IPS-20b (cell line): ENCODE results near the gene FAM83G.

ENCODE experiments used
- H3K27ac ChIP-seq: one replicate; pipeline ENCODE4 v1.5.1; 2013; ENCODE audit warnings: low read length
- H3K27me3 ChIP-seq: 2 replicates; pipeline ENCODE4 v1.6.1; 2013; ENCODE audit warnings: mild to moderate bottlenecking, low read length, inconsistent platforms; ENCODE audit not compliant: insufficient read depth
- H3K36me3 ChIP-seq: 2 replicates; pipeline ENCODE4 v1.6.1; 2013; ENCODE audit warnings: low read depth, mild to moderate bottlenecking, inconsistent platforms, low read length, moderate library complexity; ENCODE audit not compliant: insufficient read depth
- H3K4me1 ChIP-seq: 2 replicates; pipeline ENCODE4 v1.6.1; 2013; ENCODE audit warnings: mild to moderate bottlenecking, control low read depth, inconsistent platforms, low read length, moderate library complexity; ENCODE audit not compliant: insufficient read depth
- H3K4me3 ChIP-seq: 2 replicates; pipeline ENCODE4 v1.5.1; 2013; ENCODE audit warnings: mild to moderate bottlenecking, low read length, inconsistent platforms
- H3K9ac ChIP-seq: 2 replicates; pipeline ENCODE4 v1.6.1; 2013; ENCODE audit warnings: low read depth, mild to moderate bottlenecking, inconsistent platforms, low read length, moderate library complexity
- H3K9me3 ChIP-seq: 2 replicates; pipeline ENCODE4 v1.6.1; 2013; ENCODE audit warnings: mild to moderate bottlenecking, low read depth, low read length, inconsistent platforms; ENCODE audit not compliant: insufficient read depth

FAM83G gene

DNA sequence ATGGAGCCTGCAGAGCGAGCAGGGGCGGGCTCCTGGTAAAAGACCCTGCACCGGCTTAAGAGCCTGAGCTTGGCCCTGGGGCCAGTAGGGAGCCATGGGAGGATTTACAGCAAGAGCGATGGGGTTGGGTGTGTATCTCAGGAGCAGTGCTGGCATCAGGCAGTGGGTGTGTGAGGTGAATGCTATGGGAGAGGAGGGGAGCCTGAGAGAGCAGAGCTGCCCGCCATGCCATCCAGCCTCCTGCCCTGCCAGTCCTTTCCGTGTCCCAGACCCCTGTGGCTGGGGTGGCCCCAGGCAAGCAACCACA lies 23.3 kb downstream of the FAM83G start:
- Histone ChIP-seq H3K27me3 (no peaks in the 10 kb centered on the region), H3K9ac (no peak overlapping the region), H3K36me3 (peaks cover 54% of the 10 kb centered on the region), H3K4me1 (no peaks in the 10 kb centered on the region), H3K27ac (no peak overlapping the region), H3K4me3 (no peak overlapping the region), H3K9me3 (no peaks in the 10 kb centered on the region)

- no peak overlapping the region for H3K4me3 ChIP-seq
- H3K36me3 ChIP-seq: peaks cover 52% of the 10 kb centered on the region
- no peak overlapping the region for H3K27ac ChIP-seq
- no peaks in the 10 kb centered on the region for H3K9me3 ChIP-seq
- no peaks in the 10 kb centered on the region for H3K27me3 ChIP-seq
- no peaks in the 10 kb centered on the region for H3K4me1 ChIP-seq
- H3K9ac ChIP-seq: no peak overlapping the region
Observed at GRCh38 chr17:18980682-18981334, 23.8 kb downstream of the FAM83G start.

DNA sequence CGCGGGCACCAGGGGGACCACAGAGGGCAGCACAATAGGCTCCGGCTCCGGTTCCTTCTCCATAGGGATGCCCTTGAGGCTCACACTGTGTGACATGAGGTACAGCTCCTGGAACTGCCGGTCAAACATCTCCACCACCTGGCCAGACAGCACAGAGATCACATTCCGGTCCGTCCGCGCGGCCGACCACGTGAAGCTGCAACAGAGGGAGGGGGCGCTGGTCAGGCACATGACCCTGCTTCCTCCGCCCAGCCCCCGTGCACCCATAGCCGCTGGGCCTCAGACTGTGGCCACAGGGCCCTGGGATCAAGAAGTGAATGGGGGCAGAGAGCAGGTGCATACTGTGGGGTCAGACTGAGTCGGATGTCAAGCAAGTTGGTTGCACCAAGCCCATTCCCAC lies 25.9 kb downstream of the FAM83G start:
- no peak overlapping the region for H3K9ac ChIP-seq
- peaks cover 53% of the 10 kb centered on the region for H3K36me3 ChIP-seq
- H3K4me3 ChIP-seq: no peak overlapping the region
- no peak overlapping the region for H3K27ac ChIP-seq
- no peaks in the 10 kb centered on the region for H3K27me3 ChIP-seq
- H3K4me1 ChIP-seq: no peaks in the 10 kb centered on the region
- H3K9me3 ChIP-seq: no peaks in the 10 kb centered on the region

DNA sequence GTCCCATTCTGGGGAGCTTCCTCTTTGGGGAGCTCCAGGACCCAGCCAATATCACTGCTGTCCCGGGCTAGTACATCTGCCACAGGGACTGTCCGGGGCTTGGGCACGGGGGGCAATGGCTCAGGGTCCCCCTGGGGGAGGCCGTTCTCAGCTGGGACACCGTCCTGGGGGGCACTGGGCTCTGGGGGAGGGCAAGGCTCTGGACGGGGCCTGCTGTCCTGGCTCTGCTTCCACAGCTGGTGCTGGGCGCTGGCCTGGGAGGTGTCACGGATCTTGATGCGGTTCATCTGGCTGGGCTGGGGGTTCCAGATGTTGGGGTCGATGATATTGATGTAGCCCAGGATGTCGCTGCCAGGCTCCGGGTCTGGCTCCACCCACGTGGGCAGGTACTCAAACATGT lies 26.5 kb downstream of the FAM83G start:
- H3K36me3 ChIP-seq: peaks cover 58% of the 10 kb centered on the region
- H3K27ac ChIP-seq: no peak overlapping the region
- H3K27me3 ChIP-seq: no peaks in the 10 kb centered on the region
- no peaks in the 10 kb centered on the region for H3K9me3 ChIP-seq
- no peak overlapping the region for H3K9ac ChIP-seq
- no peaks in the 10 kb centered on the region for H3K4me1 ChIP-seq
- no peak overlapping the region for H3K4me3 ChIP-seq

DNA sequence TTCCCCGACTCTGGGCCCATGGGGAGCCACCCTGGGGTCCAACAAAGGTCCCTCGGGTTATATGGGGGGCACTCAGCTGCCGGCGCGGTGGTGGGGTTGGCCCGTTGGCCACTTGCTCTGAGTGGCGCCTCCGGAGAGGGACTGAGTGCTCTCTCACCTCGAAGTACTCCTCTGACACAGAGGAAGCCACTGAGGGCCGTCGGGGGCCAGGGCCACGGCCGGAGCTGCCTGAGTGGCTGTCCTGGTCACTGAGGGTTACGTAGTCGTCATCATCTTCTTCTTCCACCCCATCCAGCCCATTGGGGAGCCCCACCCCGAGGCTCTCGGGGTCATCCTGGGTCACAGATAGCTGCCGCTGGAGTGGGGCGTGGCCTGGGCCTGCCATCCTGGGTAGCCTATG lies 26.9 kb downstream of the FAM83G start:
- H3K27me3 ChIP-seq: no peaks in the 10 kb centered on the region
- no peaks in the 10 kb centered on the region for H3K9me3 ChIP-seq
- no peak overlapping the region for H3K27ac ChIP-seq
- H3K4me1 ChIP-seq: no peaks in the 10 kb centered on the region
- peaks cover 60% of the 10 kb centered on the region for H3K36me3 ChIP-seq
- no peak overlapping the region for H3K9ac ChIP-seq
- no peak overlapping the region for H3K4me3 ChIP-seq

DNA sequence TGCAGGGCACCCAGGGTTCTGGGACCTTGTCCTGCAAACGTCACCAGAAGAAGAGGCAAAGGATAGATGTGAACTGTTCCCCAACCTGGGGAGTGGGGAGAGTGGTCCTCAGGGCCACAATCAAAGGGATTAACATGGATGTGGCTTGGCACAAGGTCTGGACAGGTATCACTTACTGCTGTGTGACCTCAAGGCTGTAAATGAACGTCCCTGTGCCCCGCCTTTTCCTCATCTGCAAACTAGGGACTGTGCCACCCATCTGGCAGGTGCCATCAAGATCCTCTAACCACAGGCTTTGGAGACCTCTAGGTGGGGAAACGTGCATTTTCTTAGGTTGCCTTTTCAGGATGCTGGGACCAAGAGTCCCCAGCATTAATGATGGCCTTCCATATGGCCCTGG lies 27.5 kb downstream of the FAM83G start:
- H3K4me1 ChIP-seq: no peaks in the 10 kb centered on the region
- H3K27ac ChIP-seq: no peak overlapping the region
- no peak overlapping the region for H3K4me3 ChIP-seq
- H3K36me3 ChIP-seq: peaks cover 66% of the 10 kb centered on the region
- H3K27me3 ChIP-seq: no peaks in the 10 kb centered on the region
- no peak overlapping the region for H3K9ac ChIP-seq
- H3K9me3 ChIP-seq: no peaks in the 10 kb centered on the region

GRCh38 chr17:18976201-18976600 lies 28.4 kb downstream of the FAM83G start:
- Histone ChIP-seq H3K4me1 (no peaks in the 10 kb centered on the region), H3K9me3 (no peaks in the 10 kb centered on the region), H3K27ac (no peak overlapping the region), H3K36me3 (peaks cover 74% of the 10 kb centered on the region), H3K4me3 (no peak overlapping the region), H3K27me3 (no peaks in the 10 kb centered on the region), H3K9ac (no peak overlapping the region)

- Histone ChIP-seq H3K27ac (no peak overlapping the region), H3K27me3 (no peaks in the 10 kb centered on the region), H3K9ac (no peak overlapping the region), H3K9me3 (no peaks in the 10 kb centered on the region), H3K4me1 (no peaks in the 10 kb centered on the region), H3K36me3 (peaks cover 80% of the 10 kb centered on the region), H3K4me3 (no peak overlapping the region)
Observed at GRCh38 chr17:18975597-18975996, 29.0 kb downstream of the FAM83G start.

DNA sequence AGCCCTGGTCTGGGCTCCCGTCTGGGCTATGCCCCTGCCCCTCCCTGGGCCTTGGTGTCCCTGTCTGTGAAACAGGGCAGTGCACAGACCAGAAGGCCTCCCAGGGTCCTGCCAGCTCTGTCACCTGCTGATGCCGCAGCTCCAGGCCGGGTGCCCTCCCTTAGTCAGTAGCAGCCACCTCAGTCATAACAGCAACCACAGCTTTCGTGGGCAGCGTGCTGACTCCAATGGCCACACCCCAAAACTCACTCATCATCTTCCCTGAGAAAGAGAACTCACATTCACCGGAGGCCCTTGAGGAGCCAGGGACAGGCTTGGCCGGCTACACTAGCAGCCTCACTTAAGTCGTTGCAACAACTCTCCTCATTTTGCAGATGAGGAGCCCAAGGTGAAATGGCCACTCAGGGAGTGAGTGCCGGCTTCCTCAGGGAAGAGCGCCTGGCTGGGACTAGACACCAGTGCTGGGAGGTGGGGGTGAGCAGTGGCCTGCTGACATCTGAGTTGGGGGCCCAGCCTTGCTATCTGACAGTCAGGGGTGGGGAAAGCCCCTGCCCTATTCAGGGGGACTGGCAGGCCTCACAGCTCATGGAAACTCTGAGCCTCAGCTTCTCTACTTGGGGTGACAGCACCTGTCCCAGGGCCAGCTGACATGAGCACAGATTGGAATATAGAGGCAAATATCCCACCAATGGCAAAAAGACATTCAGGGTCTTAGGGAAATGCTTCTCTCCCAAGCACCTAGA lies 30.0 kb downstream of the FAM83G start:
- Histone ChIP-seq H3K36me3 (peaks cover 74% of the 10 kb centered on the region), H3K9me3 (no peaks in the 10 kb centered on the region), H3K9ac (no peak overlapping the region), H3K4me1 (no peaks in the 10 kb centered on the region), H3K27ac (no peak overlapping the region), H3K4me3 (no peak overlapping the region), H3K27me3 (no peaks in the 10 kb centered on the region)

- Histone ChIP-seq H3K27ac (no peak overlapping the region), H3K9ac (no peak overlapping the region), H3K4me1 (peaks cover 16% of the 10 kb centered on the region; the same call in 1 of the 2 replicates), H3K36me3 (peaks cover 46% of the 10 kb centered on the region), H3K4me3 (no peak overlapping the region), H3K27me3 (no peaks in the 10 kb centered on the region), H3K9me3 (no peaks in the 10 kb centered on the region)
Observed at GRCh38 chr17:18971801-18972200, 32.8 kb downstream of the FAM83G start.

DNA sequence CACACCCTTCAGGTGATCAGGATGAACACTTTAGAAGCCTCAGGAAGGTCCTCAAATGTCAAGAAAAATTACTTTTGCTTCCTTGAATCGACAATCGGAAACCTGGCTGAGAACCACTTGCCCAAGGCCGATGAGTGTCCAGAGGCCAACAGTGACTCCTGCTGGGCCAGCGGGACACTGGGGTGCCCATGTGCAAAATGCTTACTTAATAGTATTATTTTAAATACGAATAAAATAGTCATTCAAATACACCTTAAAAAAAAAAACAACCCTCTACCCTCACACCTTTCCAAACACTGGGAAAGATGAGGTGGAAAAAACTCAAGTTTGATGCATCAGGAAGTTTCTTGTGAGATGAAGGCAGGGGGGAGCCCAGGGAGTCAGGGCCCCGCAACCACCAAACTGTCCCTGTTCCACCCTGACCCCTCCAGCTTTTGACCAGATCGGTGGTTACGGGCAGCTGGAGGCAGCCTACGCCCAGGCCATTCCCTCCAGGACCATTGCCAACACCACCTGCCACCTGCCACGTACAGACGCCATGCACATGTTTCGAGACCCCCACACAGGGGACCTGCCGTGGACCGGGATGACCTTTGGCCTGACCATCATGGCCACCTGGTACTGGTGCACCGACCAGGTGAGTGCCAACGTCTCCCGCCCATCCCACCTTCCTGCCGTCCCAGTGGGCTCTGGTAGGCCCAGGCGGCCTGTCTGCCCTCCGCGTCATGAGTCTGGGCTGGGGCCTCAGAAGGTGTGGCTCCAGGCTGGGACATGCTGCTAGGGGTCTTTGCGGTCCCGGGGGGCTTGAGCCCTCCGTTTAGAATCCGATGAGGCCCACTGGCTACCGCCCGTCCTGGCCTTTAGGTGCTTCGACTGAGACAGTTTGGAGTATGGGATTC lies 33.7 kb downstream of the FAM83G start:
- H3K4me3 ChIP-seq: no peak overlapping the region
- H3K9ac ChIP-seq: no peak overlapping the region
- peaks cover 16% of the 10 kb centered on the region; the same call in 1 of the 2 replicates for H3K4me1 ChIP-seq
- H3K27ac ChIP-seq: no peak overlapping the region
- no peaks in the 10 kb centered on the region for H3K9me3 ChIP-seq
- no peaks in the 10 kb centered on the region for H3K27me3 ChIP-seq
- H3K36me3 ChIP-seq: peaks cover 38% of the 10 kb centered on the region
